ENCODE data around the gene ARHGAP26.

DNA sequence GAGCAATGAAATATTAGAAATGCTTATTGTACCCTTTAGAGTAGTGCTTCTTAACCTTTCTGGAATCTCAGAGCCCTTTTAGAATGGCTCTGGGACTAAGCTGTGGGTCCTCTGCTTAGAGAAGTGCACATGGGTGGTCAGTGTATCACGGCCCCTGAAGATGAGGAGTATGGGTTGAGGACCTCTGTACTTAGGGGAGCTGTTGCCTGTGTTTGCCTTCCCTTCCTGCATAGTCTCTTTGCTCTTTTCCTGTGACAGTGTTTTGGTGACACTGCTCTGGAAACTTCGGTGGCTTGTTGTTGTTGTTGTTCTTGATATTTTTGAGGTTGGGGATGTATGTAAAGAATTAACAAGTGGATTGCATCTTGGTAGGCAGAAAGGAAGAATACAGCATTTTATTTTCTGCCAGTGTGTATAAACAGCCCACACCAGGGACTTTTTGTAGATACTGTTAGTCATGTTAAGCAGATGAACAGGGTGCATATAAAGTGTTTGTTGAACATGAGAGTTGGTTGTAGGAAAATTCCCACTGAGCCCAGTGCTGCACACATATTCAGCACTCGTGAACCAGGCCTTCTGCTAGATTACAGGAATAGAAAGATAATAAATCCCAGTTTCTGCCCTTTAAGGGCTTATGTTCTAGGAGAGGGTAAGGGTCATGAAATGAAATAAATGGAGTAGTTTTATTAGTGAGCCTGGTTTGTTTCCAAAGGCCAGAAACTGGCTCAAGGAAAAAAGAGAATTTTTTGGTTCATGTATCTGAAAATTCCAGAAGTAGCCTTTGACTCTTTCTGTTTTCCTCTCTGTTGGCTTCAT is 199.7 kb downstream of the ARHGAP26 start:
- TF ChIP-seq YY1 (IDR thresholded peaks at IDR 0.05; ENCODE audit: insufficient read depth, insufficient read length) (no peak), ZNF274 (IDR thresholded peaks at IDR 0.05; ENCODE audit: low read depth, low read length) (no peak)

Data from NT2/D1 (cell line).